Fibroblast of lung (primary cell): ENCODE measurements around the gene PCDH12.

Experiments used
- CTCF ChIP-seq, 2 donors: IDR thresholded peaks in 1 of 2; conservative IDR thresholded peaks in 1 of 2; 1 replicate in 1 of 2; 2 replicates in 1 of 2; pipeline ENCODE4 v1.5.1; 2011 to 2012; ENCODE audit warnings: low read length in 2 of 2, control low read depth in 1 of 2, inconsistent platforms in 1 of 2, low read depth in 1 of 2, mild to moderate bottlenecking in 1 of 2
- EZH2 ChIP-seq: IDR thresholded peaks from 2 replicates; pipeline ENCODE4 v1.5.1; 2012; ENCODE audit warnings: low read length, control low read depth, mild to moderate bottlenecking; ENCODE audit errors: missing control alignments

- TF ChIP-seq EZH2 (no peak), CTCF (conservative IDR thresholded peaks at IDR 0.05 in 1 of 2, IDR thresholded peaks at IDR 0.05 in 1 of 2; ENCODE audit: low read depth in 1 of 2, low read length in 2 of 2) (no peak)
Measured at GRCh38 chr5:141961466-141961865, 3.5 kb upstream of the PCDH12 start.
